Adrenal gland (tissue), 5 donors: ENCODE measurements around the gene MMP20.

Experiments used
- POLR2A ChIP-seq, 2 donors: fragments of 450-650 bp; IDR thresholded peaks; one replicate each; pipeline ENCODE4 v1.6.1; 2017; ENCODE audit warnings: antibody characterized with exemption in 2 of 2, mild to moderate bottlenecking in 2 of 2, moderate library complexity in 1 of 2
- TF ChIP-seq, protein P1 (sequence below), 6 experiments: fragments of 450-650 bp in 4 of 6; fragments of 200-600 bp in 2 of 6; sonication (generic) in 1 of 6; IDR thresholded peaks; 1 replicate in 5 of 6; 2 replicates in 1 of 6; pipeline versions ENCODE4 v1.5.1 to v1.8.0; 2016 to 2021; ENCODE audit warnings: antibody characterized with exemption in 6 of 6, mild to moderate bottlenecking in 2 of 6, moderate library complexity in 1 of 6
- donor health status: DM: no; HTN: no; CAD: no.

DNA sequence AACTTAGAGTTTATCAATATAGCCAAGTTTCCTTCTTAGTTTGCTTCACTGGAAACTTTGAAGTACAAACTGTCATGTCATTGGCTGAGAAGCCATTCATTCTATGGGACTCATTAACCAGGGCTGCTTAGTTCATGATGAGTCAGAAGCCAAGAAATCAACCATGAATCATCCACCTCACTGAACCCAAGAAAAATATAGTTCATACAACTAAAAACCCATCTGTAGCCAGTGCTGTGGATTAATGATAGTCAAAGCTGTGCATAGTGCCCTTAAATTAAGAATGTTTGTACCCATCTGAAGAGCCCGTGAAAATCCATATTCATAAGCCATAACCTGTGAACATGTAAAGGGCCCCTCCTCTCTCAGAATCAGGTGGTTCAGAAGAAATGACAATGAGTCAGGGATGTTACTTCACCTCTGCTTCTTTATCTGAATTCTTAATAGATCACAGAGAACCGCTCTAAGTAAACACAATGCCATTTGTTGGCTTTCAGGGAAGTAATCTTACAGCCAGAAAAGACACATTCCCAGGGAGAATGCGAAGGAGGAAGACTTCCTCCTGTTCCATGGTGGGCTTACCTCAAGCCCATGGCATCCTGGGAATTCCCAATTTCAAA is 25.4 kb downstream of the MMP20 start:
- TF ChIP-seq POLR2A (IDR thresholded peaks at IDR 0.05): no peak
- TF ChIP-seq, protein P1, sequence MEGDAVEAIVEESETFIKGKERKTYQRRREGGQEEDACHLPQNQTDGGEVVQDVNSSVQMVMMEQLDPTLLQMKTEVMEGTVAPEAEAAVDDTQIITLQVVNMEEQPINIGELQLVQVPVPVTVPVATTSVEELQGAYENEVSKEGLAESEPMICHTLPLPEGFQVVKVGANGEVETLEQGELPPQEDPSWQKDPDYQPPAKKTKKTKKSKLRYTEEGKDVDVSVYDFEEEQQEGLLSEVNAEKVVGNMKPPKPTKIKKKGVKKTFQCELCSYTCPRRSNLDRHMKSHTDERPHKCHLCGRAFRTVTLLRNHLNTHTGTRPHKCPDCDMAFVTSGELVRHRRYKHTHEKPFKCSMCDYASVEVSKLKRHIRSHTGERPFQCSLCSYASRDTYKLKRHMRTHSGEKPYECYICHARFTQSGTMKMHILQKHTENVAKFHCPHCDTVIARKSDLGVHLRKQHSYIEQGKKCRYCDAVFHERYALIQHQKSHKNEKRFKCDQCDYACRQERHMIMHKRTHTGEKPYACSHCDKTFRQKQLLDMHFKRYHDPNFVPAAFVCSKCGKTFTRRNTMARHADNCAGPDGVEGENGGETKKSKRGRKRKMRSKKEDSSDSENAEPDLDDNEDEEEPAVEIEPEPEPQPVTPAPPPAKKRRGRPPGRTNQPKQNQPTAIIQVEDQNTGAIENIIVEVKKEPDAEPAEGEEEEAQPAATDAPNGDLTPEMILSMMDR (IDR thresholded peaks at IDR 0.05): no peak
